Rectal smooth muscle tissue (tissue), 1 donor: ENCODE data around the gene HPX.
A peak's percentile ranks its signal among the peaks of the same experiment; 100 is the strongest.
"Not testable (repeated sequence)": the region's sequence is repeated elsewhere in the genome, so short reads cannot be mapped to it uniquely, and the experiment has no call there.

Experiments
- H3K27ac ChIP-seq: one replicate; pipeline ENCODE4 v1.7.0; 2013; ENCODE audit warnings: low read depth, low read length, inconsistent platforms
- H3K27me3 ChIP-seq: one replicate; pipeline ENCODE4 v1.7.0; 2013; ENCODE audit warnings: low read length; ENCODE audit not compliant: control insufficient read depth, insufficient read depth
- H3K36me3 ChIP-seq: one replicate; pipeline ENCODE4 v1.7.0; 2013; ENCODE audit warnings: low read length; ENCODE audit not compliant: control insufficient read depth, insufficient read depth
- H3K4me1 ChIP-seq: one replicate; pipeline ENCODE4 v1.7.0; 2013; ENCODE audit warnings: low read length; ENCODE audit not compliant: control insufficient read depth, insufficient read depth
- H3K4me3 ChIP-seq: one replicate; pipeline ENCODE4 v1.7.0; 2013; ENCODE audit warnings: low read length
- H3K9ac ChIP-seq: one replicate; pipeline ENCODE4 v1.7.0; 2013; ENCODE audit warnings: low read length

Gene HPX

DNA sequence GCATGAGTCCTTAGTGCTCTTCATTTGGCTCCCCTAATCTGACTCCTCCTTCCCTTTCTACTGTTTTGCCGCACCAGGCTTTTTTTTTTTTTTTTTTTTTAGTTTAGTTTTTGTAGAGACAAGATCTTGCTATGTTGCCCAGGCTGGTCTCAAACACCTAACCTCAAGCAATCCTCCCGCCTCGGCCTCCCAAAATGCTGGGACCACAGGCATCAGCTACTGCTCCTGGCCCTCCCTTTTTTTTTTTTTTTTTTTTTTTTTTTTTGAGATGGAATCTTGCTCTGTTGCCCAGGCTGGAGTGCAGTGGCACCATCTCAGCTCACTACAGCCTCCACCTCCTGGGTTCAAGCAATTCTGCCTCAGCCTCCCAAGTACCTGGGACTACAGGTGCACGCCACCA lies 48.5 kb downstream of the HPX start:
- not testable (repeated sequence) for H3K4me1 ChIP-seq

DNA sequence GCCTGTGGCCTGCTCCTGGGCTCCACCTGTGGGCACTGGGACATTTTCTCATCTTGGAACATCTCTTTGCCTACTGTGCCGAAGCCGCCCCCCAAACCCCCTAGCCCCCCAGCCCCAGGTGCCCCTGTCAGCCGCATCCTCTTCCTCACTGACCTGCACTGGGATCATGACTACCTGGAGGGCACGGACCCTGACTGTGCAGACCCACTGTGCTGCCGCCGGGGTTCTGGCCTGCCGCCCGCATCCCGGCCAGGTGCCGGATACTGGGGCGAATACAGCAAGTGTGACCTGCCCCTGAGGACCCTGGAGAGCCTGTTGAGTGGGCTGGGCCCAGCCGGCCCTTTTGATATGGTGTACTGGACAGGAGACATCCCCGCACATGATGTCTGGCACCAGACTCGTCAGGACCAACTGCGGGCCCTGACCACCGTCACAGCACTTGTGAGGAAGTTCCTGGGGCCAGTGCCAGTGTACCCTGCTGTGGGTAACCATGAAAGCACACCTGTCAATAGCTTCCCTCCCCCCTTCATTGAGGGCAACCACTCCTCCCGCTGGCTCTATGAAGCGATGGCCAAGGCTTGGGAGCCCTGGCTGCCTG lies 49.2 kb downstream of the HPX start:
- Histone ChIP-seq H3K36me3 (peaks cover 7% of the 10 kb centered on the region), H3K27me3 (no peaks in the 10 kb centered on the region), H3K4me3 (peak overlapping the region; percentile 69), H3K9ac (peak overlapping the region; percentile 61), H3K27ac (no peak overlapping the region), H3K4me1 (peaks cover 6% of the 10 kb centered on the region)

More for the DNA sequence above, 48.5 kb downstream of the HPX start:
- H3K36me3 ChIP-seq, H3K27me3 ChIP-seq, H3K27ac ChIP-seq, H3K9ac ChIP-seq, H3K4me3 ChIP-seq: not testable (repeated sequence)

DNA sequence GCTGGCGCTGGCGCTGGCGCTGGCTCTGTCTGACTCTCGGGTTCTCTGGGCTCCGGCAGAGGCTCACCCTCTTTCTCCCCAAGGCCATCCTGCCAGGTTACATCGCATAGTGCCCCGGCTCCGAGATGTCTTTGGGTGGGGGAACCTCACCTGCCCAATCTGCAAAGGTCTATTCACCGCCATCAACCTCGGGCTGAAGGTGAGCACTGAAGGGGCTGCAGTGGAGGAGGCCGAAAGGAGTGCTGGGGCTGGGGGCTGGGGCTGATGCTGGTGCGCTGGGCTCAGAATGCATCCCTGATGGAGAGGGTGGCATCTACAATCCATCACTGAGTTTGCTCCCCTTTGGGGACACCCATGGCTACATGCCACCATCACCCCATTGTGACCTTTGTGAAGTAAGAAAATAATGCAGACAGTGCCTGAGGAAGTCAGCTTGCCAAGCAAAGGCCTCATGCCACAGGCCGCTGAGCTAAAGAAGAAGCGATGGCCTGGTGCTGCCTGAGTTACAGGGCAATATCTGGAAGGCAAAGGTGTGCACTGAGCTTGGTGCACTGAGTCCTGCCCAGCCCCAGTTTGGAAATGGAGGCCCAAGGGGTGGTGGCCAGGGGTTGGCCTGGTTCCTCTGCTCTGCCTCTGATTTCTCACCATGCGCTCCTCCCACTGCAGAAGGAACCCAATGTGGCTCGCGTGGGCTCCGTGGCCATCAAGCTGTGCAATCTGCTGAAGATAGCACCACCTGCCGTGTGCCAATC lies 49.9 kb downstream of the HPX start:
- H3K27ac ChIP-seq = peak overlapping the region; percentile 88
- no peaks in the 10 kb centered on the region for H3K27me3 ChIP-seq
- H3K9ac ChIP-seq = peak overlapping the region; percentile 61
- peaks cover 7% of the 10 kb centered on the region for H3K36me3 ChIP-seq
- peaks cover 6% of the 10 kb centered on the region for H3K4me1 ChIP-seq
- H3K4me3 ChIP-seq = peak overlapping the region; percentile 69

DNA sequence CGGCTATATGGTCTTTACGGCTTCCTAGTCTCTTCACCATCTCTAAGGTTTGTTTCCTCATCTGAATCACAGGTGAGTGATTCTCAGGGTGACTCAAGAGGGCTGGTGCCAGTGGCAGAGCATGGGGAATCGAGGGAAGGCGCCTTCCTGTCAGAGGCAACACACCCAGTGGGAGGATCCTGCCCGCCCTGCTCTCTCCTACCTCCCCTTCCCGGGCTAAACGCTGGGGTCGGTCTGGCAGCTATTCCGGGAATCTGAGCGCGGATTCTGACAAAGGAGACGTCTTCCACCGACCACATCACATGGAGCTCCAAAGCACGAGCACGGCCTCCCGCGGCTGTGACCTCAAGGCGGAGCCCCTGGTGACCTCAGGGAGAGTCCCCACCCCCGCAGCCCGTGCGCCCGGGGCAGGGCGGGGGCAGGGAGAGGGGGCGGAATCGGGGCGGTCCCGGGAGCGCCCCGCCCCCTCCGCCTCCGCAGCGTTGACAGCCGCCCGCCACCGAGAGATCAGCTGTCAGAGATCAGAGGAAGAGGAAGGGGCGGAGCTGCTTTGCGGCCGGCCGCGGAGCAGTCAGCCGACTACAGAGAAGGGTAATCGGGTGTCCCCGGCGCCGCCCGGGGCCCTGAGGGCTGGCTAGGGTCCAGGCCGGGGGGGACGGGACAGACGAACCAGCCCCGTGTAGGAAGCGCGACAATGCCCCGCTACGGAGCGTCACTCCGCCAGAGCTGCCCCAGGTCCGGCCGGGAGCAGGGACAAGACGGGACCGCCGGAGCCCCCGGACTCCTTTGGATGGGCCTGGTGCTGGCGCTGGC lies 50.7 kb downstream of the HPX start, which contains the start of gene SMPD1:
Gene SMPD1 (plus strand): TSS at position 570 of the 813 bp plus-strand sequence. CDS start 125 bp downstream, at position 695.
- Histone ChIP-seq H3K27ac (peak within 1 kb of the TSS; percentile 88), H3K36me3 (peaks cover 7% of the 10 kb centered on the region), H3K9ac (peak within 1 kb of the TSS; percentile 66), H3K4me1 (peaks cover 6% of the 10 kb centered on the region), H3K4me3 (peak within 1 kb of the TSS; percentile 69), H3K27me3 (no peaks in the 10 kb centered on the region)

DNA sequence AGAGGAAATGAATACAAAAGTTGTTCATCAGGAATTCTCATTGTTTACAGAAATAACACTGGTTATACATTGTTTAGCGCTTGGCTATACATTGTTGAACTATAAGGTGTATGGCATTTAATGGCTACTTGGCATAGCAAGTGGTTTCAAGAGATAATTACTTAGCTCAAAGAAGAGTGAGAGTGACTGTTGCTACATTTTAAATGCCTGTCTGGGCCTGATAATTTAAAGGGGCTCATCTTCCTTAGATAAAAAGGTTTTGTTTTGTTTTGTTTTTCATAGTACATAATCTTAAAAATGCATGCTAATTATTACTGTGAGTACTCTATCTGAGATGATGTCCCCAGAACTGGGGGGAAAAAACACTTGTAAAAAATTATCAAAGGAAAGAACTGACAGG lies 52.0 kb downstream of the HPX start:
- peaks cover 4% of the 10 kb centered on the region for H3K36me3 ChIP-seq
- H3K27ac ChIP-seq = no peak overlapping the region
- no peak overlapping the region for H3K4me3 ChIP-seq
- H3K4me1 ChIP-seq = peaks cover 6% of the 10 kb centered on the region
- H3K9ac ChIP-seq = no peak overlapping the region
- no peaks in the 10 kb centered on the region for H3K27me3 ChIP-seq

DNA sequence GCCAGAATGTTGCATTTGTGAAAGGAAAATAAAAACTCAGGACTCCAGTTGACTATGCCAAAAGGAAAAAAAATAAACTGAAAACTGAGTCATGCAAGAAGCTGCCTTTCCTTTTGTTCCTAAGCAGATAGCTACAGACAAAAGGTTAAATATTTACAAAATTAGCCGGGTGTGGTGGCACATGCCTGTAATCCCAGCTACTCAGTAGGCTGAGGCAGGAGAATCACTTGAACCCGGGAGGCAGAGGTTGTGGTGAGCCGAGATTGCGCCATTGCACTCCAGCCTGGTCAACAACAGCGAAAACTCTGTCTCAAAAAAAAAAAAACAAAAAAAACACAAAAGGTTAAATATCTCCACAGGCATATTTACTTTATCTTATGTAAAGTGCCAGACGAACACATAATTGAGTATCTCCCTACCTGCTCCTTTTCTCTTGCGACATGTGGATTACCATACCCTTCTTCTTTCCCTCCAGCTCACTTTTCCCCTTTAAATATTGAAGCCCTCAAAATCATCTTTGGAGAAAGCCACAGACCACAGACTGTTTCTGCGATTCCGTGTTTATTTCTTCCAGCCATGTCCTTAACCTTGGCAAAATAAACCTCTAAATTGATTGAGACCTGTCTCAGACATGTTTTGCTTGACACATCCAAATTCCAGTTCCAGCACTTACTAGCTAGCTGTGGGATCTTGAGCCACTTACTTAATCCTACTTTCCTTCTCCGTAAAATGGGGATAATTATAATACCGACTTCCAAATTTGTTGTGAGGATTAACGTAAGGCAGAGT lies 52.8 kb downstream of the HPX start:
- Histone ChIP-seq H3K9ac (no peak overlapping the region), H3K36me3 (peaks cover 2% of the 10 kb centered on the region), H3K27me3 (no peaks in the 10 kb centered on the region), H3K4me1 (peaks cover 6% of the 10 kb centered on the region), H3K4me3 (no peak overlapping the region), H3K27ac (no peak overlapping the region)

DNA sequence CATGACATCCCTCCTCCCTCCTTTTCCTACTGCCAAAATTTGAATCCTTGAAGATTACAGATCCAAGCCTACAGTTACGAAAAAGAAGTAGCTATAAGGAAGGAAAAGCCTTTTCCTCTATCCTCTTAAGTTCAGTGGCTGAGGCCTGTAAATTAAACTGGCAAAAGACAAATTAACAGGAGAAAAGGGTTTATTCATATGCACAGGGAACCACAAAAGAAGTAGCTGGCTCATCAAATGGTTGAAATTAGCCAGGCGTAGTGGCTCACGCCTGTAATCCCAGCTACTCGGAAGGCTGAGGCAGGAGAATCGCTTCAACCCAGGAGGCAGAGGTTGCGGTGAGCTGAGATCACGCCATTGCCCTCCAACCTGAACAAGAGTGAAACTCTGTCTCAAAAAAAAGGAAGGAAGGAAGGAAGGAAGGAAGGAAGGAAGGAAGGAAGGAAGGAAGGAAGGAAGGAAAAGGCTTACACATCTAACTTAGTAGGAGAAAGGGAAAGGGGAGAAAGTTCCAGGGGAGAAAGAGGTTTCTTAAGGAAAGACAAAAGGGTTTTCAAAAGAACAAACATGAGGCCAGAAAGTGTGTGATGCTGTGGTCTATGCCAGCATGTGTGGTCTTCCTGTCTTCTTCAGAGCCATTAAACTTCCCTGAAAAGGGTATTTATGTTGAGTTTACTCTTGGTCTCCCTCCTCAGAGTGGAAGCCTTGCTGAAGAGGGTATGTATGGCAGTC lies 55.6 kb downstream of the HPX start:
- H3K4me3 ChIP-seq = no peak overlapping the region
- H3K27ac ChIP-seq = no peak overlapping the region
- H3K9ac ChIP-seq = no peak overlapping the region
- no peaks in the 10 kb centered on the region for H3K27me3 ChIP-seq
- no peaks in the 10 kb centered on the region for H3K4me1 ChIP-seq
- H3K36me3 ChIP-seq = no peaks in the 10 kb centered on the region
